Suprapubic skin (tissue), 4 donors: ENCODE data around the gene KCTD18. TPM values are rescaled to one million over a fixed set of nuclear protein-coding genes. Genes with fewer than 3 reads are reported as not detected.

Source experiments
- DNase-seq, 2 donors: peaks; one replicate each; pipeline ENCODE4 v3.0.0-alpha.2; 2019; ENCODE audit warnings: low spot score in 2 of 2
- H3K27ac ChIP-seq: fragments of 200-600 bp; sonication (generic); one replicate; pipeline ENCODE4 v1.5.1; 2019
- H3K27me3 ChIP-seq: fragments of 200-600 bp; sonication (generic); one replicate; pipeline ENCODE4 v1.5.1; 2019
- H3K36me3 ChIP-seq: fragments of 200-600 bp; sonication (generic); one replicate; pipeline ENCODE4 v1.5.1; 2019
- H3K4me1 ChIP-seq: fragments of 200-600 bp; sonication (generic); one replicate; pipeline ENCODE4 v1.5.1; 2019
- H3K4me3 ChIP-seq: fragments of 200-600 bp; sonication (generic); one replicate; pipeline ENCODE4 v1.5.1; 2019; ENCODE audit warnings: mild to moderate bottlenecking
- H3K9me3 ChIP-seq: fragments of 200-600 bp; sonication (generic); one replicate; pipeline ENCODE4 v1.5.1; 2019
- CTCF ChIP-seq, 2 donors: fragments of 200-600 bp in 1 of 2; fragments of 450-650 bp in 1 of 2; sonication (generic) in 1 of 2; IDR thresholded peaks; one replicate each; pipeline ENCODE4 v1.5.1; 2016 to 2019; ENCODE audit warnings: antibody characterized with exemption in 2 of 2, mild to moderate bottlenecking in 1 of 2, moderate library complexity in 1 of 2
- EP300 ChIP-seq: sonication (generic); formaldehyde crosslinking; IDR thresholded peaks from one replicate; pipeline ENCODE4 v1.6.1; 2017; ENCODE audit warnings: antibody characterized with exemption
- POLR2A ChIP-seq, 2 donors: fragments of 450-650 bp; IDR thresholded peaks; one replicate each; pipeline ENCODE4 v1.6.1; 2017; ENCODE audit warnings: antibody characterized with exemption in 2 of 2, mild to moderate bottlenecking in 2 of 2, moderate library complexity in 2 of 2
- POLR2AphosphoS5 ChIP-seq, 3 donors: sonication (generic); formaldehyde crosslinking; IDR thresholded peaks; one replicate each; pipeline ENCODE4 v1.6.1; 2017; ENCODE audit warnings: antibody characterized with exemption in 3 of 3
- WGBS: methylation state at CpG from one replicate; pipeline ENCODE4 v1.1.5; 2018; 5-methylcytosine and 5-hydroxymethylcytosine counted together
- total RNA-seq, 4 donors: library from RNA; depleted of rRNA; stranded (reverse); fragments of >200 nt; gene quantifications; one replicate each; pipeline ENCODE4 v1.1.0, GENCODE V29; 2016

The KCTD18 gene
- total RNA-seq, 4 donors from 2014 or later: 14.0 to 22.8 (median 21.2) TPM

DNA sequence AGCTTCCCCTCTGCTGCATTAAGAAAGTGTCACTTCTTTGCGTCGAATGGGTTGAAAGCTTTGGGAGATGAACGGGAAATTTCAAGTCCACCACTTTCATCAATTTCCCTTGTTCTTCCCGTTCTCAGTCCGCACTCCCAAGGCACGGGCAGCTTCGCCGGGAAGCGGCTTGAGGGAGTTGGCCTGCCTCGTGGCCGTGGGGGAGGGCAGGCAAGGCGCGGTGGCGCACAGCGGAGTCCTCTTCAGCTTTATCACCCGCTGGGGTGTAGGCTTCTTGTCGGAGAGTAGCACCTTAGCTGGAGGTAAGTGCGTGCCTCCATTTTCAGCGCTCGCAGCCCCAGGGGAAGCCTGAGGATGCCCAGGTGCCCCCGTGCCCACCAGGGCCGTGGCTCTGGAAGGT, 19.9 kb downstream of the KCTD18 start:
- Histone ChIP-seq H3K9me3 (no peaks in the 10 kb centered on the region), H3K36me3 (peaks cover 57% of the 10 kb centered on the region), H3K4me3 (no peak overlapping the region), H3K27me3 (no peaks in the 10 kb centered on the region), H3K27ac (no peak overlapping the region), H3K4me1 (no peaks in the 10 kb centered on the region)
- TF ChIP-seq POLR2A (IDR thresholded peaks at IDR 0.05): no peak
- no peak for TF ChIP-seq CTCF (IDR thresholded peaks at IDR 0.05)
- no peak for TF ChIP-seq POLR2AphosphoS5 (IDR thresholded peaks at IDR 0.05)
- TF ChIP-seq EP300: no peak
- DNase-seq: no peak
- 96% methylated on average over 20 of the region's 22 CpGs for WGBS

- no peaks in the 10 kb centered on the region for H3K9me3 ChIP-seq
- peaks cover 40% of the 10 kb centered on the region for H3K36me3 ChIP-seq
- H3K27me3 ChIP-seq: no peaks in the 10 kb centered on the region
- no peak for TF ChIP-seq POLR2AphosphoS5 (IDR thresholded peaks at IDR 0.05)
- no peak for TF ChIP-seq EP300
- no peak for TF ChIP-seq POLR2A (IDR thresholded peaks at IDR 0.05)
- TF ChIP-seq CTCF (IDR thresholded peaks at IDR 0.05): no peak
- 73% methylated on average over 4 of the region's 4 CpGs for WGBS
- no peak for DNase-seq
- H3K4me3 ChIP-seq: no peak overlapping the region
- H3K27ac ChIP-seq: no peak overlapping the region
- peaks cover 5% of the 10 kb centered on the region for H3K4me1 ChIP-seq
These were observed 21.7 kb downstream of the KCTD18 start for GRCh38 chr2:200488169-200488568.

GRCh38 chr2:200486529-200486928, 23.3 kb downstream of the KCTD18 start:
- TF ChIP-seq POLR2A (IDR thresholded peaks at IDR 0.05) (no peak), CTCF (IDR thresholded peaks at IDR 0.05) (no peak)
- Histone ChIP-seq H3K9me3 (no peaks in the 10 kb centered on the region), H3K4me1 (peaks cover 5% of the 10 kb centered on the region), H3K36me3 (peaks cover 23% of the 10 kb centered on the region), H3K4me3 (no peak overlapping the region), H3K27me3 (no peaks in the 10 kb centered on the region), H3K27ac (no peak overlapping the region)
- WGBS: 45% methylated on average over 2 of the region's 2 CpGs
- DNase-seq: no peak

- H3K27me3 ChIP-seq: no peaks in the 10 kb centered on the region
- peaks cover 7% of the 10 kb centered on the region for H3K36me3 ChIP-seq
- DNase-seq: no peak
- H3K4me1 ChIP-seq: peaks cover 5% of the 10 kb centered on the region
- TF ChIP-seq POLR2AphosphoS5 (IDR thresholded peaks at IDR 0.05): no peak
- H3K9me3 ChIP-seq: no peaks in the 10 kb centered on the region
- no peak overlapping the region for H3K27ac ChIP-seq
- 74% methylated on average over 3 of the region's 3 CpGs for WGBS
- no peak overlapping the region for H3K4me3 ChIP-seq
These were observed 24.9 kb downstream of the KCTD18 start for GRCh38 chr2:200484934-200485333.

GRCh38 chr2:200483729-200484198, 26.1 kb downstream of the KCTD18 start:
- Histone ChIP-seq H3K4me1 (peaks cover 5% of the 10 kb centered on the region), H3K36me3 (peaks cover 7% of the 10 kb centered on the region), H3K27me3 (no peaks in the 10 kb centered on the region), H3K4me3 (no peak overlapping the region), H3K9me3 (no peaks in the 10 kb centered on the region), H3K27ac (no peak overlapping the region)
- TF ChIP-seq CTCF (IDR thresholded peaks at IDR 0.05) (peak in 1 of 2 donors; percentile 61), POLR2AphosphoS5 (IDR thresholded peaks at IDR 0.05) (no peak)
- 45% methylated on average over 4 of the region's 4 CpGs for WGBS
- DNase-seq: no peak

DNA sequence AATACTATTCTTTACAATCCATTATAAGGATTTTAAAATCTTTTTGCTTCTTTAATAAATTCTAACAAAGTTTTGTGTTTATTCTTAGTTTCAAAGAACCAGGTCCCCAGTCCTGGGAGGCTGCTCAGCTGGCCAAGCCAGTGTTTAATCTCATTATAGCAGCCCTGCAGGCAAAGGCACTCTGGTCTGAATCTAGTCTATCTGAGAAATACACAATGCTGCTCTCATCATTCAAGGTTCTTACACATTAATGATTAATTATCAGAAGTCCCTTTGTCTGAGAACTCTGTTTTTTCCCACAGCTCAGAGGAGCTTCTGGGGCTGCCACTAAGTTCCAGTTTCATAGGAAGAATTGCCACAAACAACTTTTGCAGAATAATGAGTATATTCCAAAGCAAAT, 27.7 kb downstream of the KCTD18 start:
- H3K4me1 ChIP-seq: peaks cover 5% of the 10 kb centered on the region
- no peak for DNase-seq
- no peak overlapping the region for H3K4me3 ChIP-seq
- no peaks in the 10 kb centered on the region for H3K27me3 ChIP-seq
- peaks cover 20% of the 10 kb centered on the region for H3K36me3 ChIP-seq
- TF ChIP-seq CTCF (IDR thresholded peaks at IDR 0.05) (no peak), POLR2AphosphoS5 (IDR thresholded peaks at IDR 0.05) (no peak), EP300 (no peak)
- H3K27ac ChIP-seq: no peak overlapping the region
- H3K9me3 ChIP-seq: no peaks in the 10 kb centered on the region
